Kidney (tissue), 14 donors: ENCODE measurements around the gene FAM174A. TPM values are rescaled to one million over a fixed set of nuclear protein-coding genes. Genes with fewer than 3 reads are reported as not detected.

Experiments used
- DNase-seq, 5 donors: peaks; one replicate each; pipeline ENCODE4 v3.0.0-alpha.2; 2013 to 2020
- FAIRE-seq: peaks from 2 replicates; lab custom pipeline; 2012; peaks lifted over from hg19 to GRCh38; lab: Jason Lieb, UNC
- H3K27ac ChIP-seq, 2 donors: one replicate each; pipeline ENCODE4 v1.7.0; 2013; ENCODE audit warnings: low read depth in 2 of 2, low read length in 2 of 2, inconsistent platforms in 1 of 2
- H3K27me3 ChIP-seq: one replicate; pipeline ENCODE4 v1.7.1; 2013; ENCODE audit warnings: low read length, inconsistent platforms; ENCODE audit not compliant: control insufficient read depth, insufficient read depth
- H3K36me3 ChIP-seq, 3 donors: one replicate each; pipeline versions ENCODE4 v1.7.0 to v1.7.1; 2013; ENCODE audit warnings: low read length in 3 of 3, control low read depth in 1 of 3, inconsistent platforms in 1 of 3; ENCODE audit not compliant: insufficient read depth in 3 of 3, control insufficient read depth in 2 of 3
- H3K4me1 ChIP-seq, 3 donors: one replicate each; pipeline versions ENCODE4 v1.7.0 to v1.7.1; 2013; ENCODE audit warnings: low read length in 3 of 3, inconsistent platforms in 1 of 3, low read depth in 1 of 3; ENCODE audit not compliant: control insufficient read depth in 2 of 3, insufficient read depth in 2 of 3
- H3K4me3 ChIP-seq, 3 donors: one replicate each; pipeline versions ENCODE4 v1.7.0 to v1.8.1; 2013; ENCODE audit warnings: low read length in 3 of 3, control low read depth in 1 of 3, inconsistent platforms in 1 of 3
- H3K9ac ChIP-seq, 3 donors: one replicate each; pipeline versions ENCODE4 v1.7.0 to v1.7.1; 2013; ENCODE audit warnings: low read length in 3 of 3, control low read depth in 1 of 3, inconsistent platforms in 1 of 3
- H3K9me3 ChIP-seq, 3 donors: one replicate each; pipeline versions ENCODE4 v1.7.0 to v1.7.1; 2013; ENCODE audit warnings: low read length in 3 of 3, control low read depth in 1 of 3, inconsistent platforms in 1 of 3; ENCODE audit not compliant: control insufficient read depth in 2 of 3, insufficient read depth in 1 of 3
- CTCF ChIP-seq: IDR thresholded peaks from 3 replicates; pipeline ENCODE4 v1.5.1; 2012; ENCODE audit warnings: mild to moderate bottlenecking, moderate library complexity, borderline replicate concordance; ENCODE audit not compliant: insufficient read depth; ENCODE audit errors: extremely low read depth
- intact Hi-C: fragments of 100-400 bp; cut with DNase I; formaldehyde crosslinking; loops from one replicate; pipeline ENCODE4 v1.11.1; 2022
- polyA plus RNA-seq: library from polyadenylated mRNA; stranded (reverse); fragments of 350-450 nt; fragmentation: Illumina TruSeq; extraction: RNeasy Lipid Tissue Mini Kit (QIAGEN cat#74804); gene quantifications from one replicate; pipeline ENCODE4 v1.2.3, GENCODE V29; 2014; ENCODE audit warnings: low read depth, low replicate concordance; ENCODE audit not compliant: insufficient read depth
- total RNA-seq: library from RNA; stranded (reverse); fragmentation: NEBNext Ultra II Directional; extraction: Animal tissue kit (Norgen Biotek cat#: 25700); gene quantifications from one replicate; pipeline ENCODE4 v1.2.1, GENCODE V29; 2021
- donor health status: control.
- donor health status: control.
- donor health status: control.
- donor health status: control.
- donor health status: control.
- donor health status: DM: yes; HTN: yes; CAD: no.
- donor health status: Normal renal cell carcinoma (clear cell type).

The FAM174A gene
- total and polyA plus RNA-seq, 2 donors from 2014 or later: 21.1 to 29.5 TPM

GRCh38 chr5:100546001-100546400 lies 10.8 kb downstream of the FAM174A start:
- no peaks in the 10 kb centered on the region for H3K36me3 ChIP-seq
- DNase-seq: no peak
- FAIRE-seq: no peak
- intact Hi-C loops: no loop called here
- H3K27me3 ChIP-seq: no peaks in the 10 kb centered on the region
- H3K9me3 ChIP-seq: no peaks in the 10 kb centered on the region
- H3K9ac ChIP-seq: no peak overlapping the region
- no peak overlapping the region for H3K4me3 ChIP-seq
- H3K4me1 ChIP-seq: no peaks in the 10 kb centered on the region
- TF ChIP-seq CTCF: no peak
- no peak overlapping the region for H3K27ac ChIP-seq

- no peak overlapping the region for H3K4me3 ChIP-seq
- H3K27ac ChIP-seq: no peak overlapping the region
- DNase-seq (no peak), FAIRE-seq (no peak)
- no peaks in the 10 kb centered on the region for H3K36me3 ChIP-seq
- H3K9me3 ChIP-seq: no peaks in the 10 kb centered on the region
- no peaks in the 10 kb centered on the region for H3K4me1 ChIP-seq
- H3K27me3 ChIP-seq: no peaks in the 10 kb centered on the region
- H3K9ac ChIP-seq: no peak overlapping the region
- TF ChIP-seq CTCF: no peak
- intact Hi-C loops: no loop called here
Observed at GRCh38 chr5:100550531-100551051, 15.4 kb downstream of the FAM174A start.

- Histone ChIP-seq H3K27me3 (no peaks in the 10 kb centered on the region), H3K4me3 (no peak overlapping the region), H3K27ac (no peak overlapping the region), H3K9me3 (no peaks in the 10 kb centered on the region), H3K9ac (no peak overlapping the region), H3K4me1 (no peaks in the 10 kb centered on the region), H3K36me3 (no peaks in the 10 kb centered on the region)
- TF ChIP-seq CTCF: no peak
- DNase-seq (no peak), FAIRE-seq (no peak)
- intact Hi-C loops: no loop called here
Observed at GRCh38 chr5:100551183-100551582, 16.0 kb downstream of the FAM174A start.

- Histone ChIP-seq H3K9me3 (no peaks in the 10 kb centered on the region), H3K36me3 (no peaks in the 10 kb centered on the region), H3K27me3 (no peaks in the 10 kb centered on the region), H3K4me3 (no peak overlapping the region), H3K27ac (no peak overlapping the region), H3K4me1 (no peaks in the 10 kb centered on the region), H3K9ac (no peak overlapping the region)
- TF ChIP-seq CTCF: no peak
- FAIRE-seq (no peak), DNase-seq (no peak)
- intact Hi-C loops: no loop called here
Observed at GRCh38 chr5:100553209-100553608, 18.0 kb downstream of the FAM174A start.
